ENCODE data around the gene C15orf61.

- TF ChIP-seq, protein P1, sequence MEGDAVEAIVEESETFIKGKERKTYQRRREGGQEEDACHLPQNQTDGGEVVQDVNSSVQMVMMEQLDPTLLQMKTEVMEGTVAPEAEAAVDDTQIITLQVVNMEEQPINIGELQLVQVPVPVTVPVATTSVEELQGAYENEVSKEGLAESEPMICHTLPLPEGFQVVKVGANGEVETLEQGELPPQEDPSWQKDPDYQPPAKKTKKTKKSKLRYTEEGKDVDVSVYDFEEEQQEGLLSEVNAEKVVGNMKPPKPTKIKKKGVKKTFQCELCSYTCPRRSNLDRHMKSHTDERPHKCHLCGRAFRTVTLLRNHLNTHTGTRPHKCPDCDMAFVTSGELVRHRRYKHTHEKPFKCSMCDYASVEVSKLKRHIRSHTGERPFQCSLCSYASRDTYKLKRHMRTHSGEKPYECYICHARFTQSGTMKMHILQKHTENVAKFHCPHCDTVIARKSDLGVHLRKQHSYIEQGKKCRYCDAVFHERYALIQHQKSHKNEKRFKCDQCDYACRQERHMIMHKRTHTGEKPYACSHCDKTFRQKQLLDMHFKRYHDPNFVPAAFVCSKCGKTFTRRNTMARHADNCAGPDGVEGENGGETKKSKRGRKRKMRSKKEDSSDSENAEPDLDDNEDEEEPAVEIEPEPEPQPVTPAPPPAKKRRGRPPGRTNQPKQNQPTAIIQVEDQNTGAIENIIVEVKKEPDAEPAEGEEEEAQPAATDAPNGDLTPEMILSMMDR (IDR thresholded peaks at IDR 0.05), result no peak
- TF ChIP-seq POLR2A (IDR thresholded peaks at IDR 0.05) (no peak), POLR2AphosphoS5 (IDR thresholded peaks at IDR 0.05; ENCODE audit: insufficient read depth in 1 of 2, low read depth in 1 of 2) (no peak)
Observed at GRCh38 chr15:67495585-67495984, 25.3 kb upstream of the C15orf61 start.

All from vagina (tissue), 2 donors.